Measurements from ENCODE around the gene CALU.

Gene CALU

DNA sequence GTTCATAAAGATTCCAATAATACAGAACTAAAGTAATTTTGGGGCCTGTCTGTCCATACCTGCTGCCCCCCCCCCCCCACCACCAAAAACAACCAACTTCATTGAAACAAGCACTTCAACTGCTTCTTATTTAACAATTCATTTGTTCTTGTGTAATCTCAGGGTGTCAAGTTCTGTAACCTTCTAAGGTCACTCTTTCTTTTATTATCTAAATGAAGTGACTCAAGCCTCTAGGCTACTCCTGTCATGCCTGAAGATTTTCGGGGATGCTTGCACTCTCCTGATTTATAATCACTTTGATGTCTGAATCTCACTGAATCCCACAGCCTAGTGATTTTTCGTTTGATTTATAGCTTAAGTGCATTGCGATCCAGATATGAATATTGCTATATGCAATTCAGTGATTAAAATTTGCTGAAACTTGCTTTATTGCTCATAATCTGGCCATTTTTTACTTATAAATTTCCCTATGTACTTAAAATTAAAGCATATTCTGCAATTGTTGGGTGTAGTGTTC lies 39.9 kb upstream of the CALU start:
- DNase-seq (ENCODE audit: low read depth in 2 of 2): no peak
- H3K4me3 ChIP-seq (replicated peaks in 1 of 2; ENCODE audit: low read depth in 2 of 2, low read length in 2 of 2): no peak overlapping the region
- TF ChIP-seq, protein P1, sequence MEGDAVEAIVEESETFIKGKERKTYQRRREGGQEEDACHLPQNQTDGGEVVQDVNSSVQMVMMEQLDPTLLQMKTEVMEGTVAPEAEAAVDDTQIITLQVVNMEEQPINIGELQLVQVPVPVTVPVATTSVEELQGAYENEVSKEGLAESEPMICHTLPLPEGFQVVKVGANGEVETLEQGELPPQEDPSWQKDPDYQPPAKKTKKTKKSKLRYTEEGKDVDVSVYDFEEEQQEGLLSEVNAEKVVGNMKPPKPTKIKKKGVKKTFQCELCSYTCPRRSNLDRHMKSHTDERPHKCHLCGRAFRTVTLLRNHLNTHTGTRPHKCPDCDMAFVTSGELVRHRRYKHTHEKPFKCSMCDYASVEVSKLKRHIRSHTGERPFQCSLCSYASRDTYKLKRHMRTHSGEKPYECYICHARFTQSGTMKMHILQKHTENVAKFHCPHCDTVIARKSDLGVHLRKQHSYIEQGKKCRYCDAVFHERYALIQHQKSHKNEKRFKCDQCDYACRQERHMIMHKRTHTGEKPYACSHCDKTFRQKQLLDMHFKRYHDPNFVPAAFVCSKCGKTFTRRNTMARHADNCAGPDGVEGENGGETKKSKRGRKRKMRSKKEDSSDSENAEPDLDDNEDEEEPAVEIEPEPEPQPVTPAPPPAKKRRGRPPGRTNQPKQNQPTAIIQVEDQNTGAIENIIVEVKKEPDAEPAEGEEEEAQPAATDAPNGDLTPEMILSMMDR (IDR thresholded peaks at IDR 0.05; ENCODE audit: low read depth, low read length): no peak

DNA sequence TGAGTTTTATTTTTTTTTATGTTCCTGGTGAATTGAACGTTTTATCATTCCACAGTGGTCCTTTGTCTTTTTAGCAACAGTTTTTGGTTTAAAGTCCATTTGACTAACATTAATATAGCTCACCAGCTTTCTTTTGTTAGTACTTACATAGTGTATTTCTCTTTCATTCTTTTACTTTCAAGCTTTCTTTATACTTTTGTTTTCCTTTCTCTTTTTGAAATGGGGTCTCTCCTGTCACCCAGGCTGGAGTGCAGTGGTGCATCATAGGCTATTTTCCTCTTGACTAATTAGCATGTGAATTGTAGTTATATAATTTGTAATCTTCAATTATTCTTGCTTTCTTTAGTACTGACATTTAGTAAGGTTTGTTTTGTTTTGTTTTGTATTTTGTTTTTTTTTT lies 39.3 kb upstream of the CALU start:
- no peak overlapping the region for H3K4me3 ChIP-seq (replicated peaks in 1 of 2; ENCODE audit: low read depth in 2 of 2, low read length in 2 of 2)
- no peak for DNase-seq (ENCODE audit: low read depth in 2 of 2)
- TF ChIP-seq, protein P1 (IDR thresholded peaks at IDR 0.05; ENCODE audit: low read depth, low read length): no peak

DNA sequence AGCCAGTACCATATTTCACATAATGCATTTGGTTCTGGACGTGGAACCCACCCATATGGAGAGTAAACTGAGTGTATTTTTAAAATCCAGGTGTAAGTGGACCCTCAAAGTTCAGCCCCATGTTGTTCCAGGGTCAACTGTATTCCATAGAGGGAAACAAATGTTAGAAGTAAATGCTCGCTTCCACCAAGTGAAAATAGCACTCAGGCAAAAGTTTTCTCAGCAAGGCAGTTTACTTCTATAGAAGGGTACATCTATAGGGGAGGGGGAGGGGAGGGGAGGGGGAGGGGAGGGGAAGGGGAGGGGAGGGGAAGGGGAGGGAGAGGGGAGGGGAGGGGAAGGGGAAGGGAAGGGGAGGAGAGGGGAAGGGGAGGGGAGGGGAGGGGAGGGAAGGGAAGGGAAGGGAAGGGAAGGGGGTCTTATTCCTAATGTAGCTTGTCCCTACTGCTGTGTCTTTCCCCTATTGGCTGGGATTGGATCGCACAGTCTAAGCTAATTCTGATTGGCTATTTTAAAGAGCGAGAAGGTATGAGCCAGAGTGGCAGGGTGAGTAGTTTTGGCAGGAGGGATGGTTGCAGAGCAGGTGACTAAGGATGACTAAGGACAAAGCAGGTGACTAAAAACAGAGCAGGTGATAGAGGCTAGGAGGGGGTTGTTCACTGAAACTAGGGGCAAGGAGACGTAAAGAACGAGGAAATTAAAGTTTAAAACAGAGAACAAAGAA lies 37.9 kb upstream of the CALU start:
- no peak for DNase-seq (ENCODE audit: low read depth in 2 of 2)
- no peak overlapping the region for H3K4me3 ChIP-seq (replicated peaks in 1 of 2; ENCODE audit: low read depth in 2 of 2, low read length in 2 of 2)
- TF ChIP-seq, protein P1 (IDR thresholded peaks at IDR 0.05; ENCODE audit: low read depth, low read length): no peak

DNA sequence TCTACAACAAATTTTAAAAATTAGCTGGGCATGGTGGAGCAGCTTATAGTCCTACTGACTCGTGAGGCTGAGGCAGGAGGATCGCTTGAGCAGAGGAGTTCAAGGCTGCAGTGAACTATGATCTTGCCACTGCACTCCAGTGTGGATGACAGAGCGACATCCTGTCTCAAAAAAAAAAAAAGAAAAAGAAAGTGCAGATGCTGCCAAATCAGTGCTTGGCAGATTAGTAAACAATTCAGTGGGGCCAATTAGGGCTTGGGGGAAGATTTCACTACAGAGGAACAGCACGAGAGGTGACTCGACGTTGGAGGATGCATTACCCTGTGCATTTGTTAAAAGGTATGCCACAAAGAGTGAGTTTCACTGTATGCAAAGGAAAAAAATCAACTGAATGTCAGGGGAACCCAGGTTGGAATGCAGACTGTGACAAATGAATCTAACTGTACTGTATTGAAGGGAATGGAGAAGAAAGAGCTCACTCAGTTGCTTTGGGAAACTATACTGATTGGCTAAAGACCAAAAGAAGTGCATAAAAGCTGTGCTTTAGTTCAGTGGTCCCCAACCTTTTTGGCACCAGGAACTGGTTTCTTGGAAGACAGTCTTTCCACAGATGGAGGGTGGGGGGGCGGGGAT lies 35.4 kb upstream of the CALU start:
- H3K4me3 ChIP-seq (replicated peaks in 1 of 2; ENCODE audit: low read depth in 2 of 2, low read length in 2 of 2): no peak overlapping the region
- TF ChIP-seq, protein P1 (IDR thresholded peaks at IDR 0.05; ENCODE audit: low read depth, low read length): no peak
- no peak for DNase-seq (ENCODE audit: low read depth in 2 of 2)

DNA sequence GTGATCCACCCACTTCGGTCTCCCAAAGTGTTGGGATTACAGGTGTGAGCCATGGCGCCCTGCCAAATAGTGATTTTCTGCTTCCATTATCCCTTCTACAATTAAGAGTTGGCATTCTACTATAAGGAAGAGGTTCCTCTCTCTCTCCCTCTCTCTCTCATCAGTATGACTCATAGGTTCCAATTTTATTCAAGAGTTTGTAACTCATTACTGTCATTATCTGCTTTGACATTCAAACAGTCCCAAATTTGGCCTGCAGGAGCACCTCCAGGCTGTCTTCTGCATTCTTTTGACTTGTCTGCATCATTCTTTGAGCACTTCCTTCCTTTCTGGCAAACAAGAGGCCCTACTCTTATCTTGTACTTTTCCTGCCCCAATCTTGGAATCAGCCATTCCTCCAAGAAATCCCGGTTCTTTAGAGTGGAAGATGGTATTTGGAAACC lies 33.2 kb upstream of the CALU start:
- DNase-seq (ENCODE audit: low read depth in 2 of 2): peak; percentile 41 to 81
- no peak overlapping the region for H3K4me3 ChIP-seq (replicated peaks in 1 of 2; ENCODE audit: low read depth in 2 of 2, low read length in 2 of 2)
- TF ChIP-seq, protein P1 (IDR thresholded peaks at IDR 0.05; ENCODE audit: low read depth, low read length): no peak

DNA sequence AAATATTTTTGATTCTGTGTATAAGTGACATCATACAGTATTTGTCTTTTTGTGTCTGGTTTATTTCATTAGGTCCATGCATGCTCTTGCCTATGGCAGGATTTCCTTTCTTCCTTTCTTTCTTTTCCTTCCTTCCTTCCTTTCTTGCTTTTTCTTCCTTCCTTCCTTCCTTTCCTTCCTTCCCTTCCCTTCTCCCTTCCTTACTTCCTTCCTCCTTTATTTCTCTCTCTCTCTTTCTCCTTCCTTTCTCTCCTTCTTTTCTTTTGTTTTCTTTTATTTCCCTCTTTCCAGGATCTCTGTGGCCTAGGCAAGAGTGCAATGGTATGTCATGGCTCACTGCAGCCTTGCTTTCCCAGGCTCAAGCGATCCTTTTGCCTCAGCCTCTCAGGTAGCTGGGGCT lies 31.4 kb upstream of the CALU start:
- no peak for DNase-seq (ENCODE audit: low read depth in 2 of 2)
- TF ChIP-seq, protein P1 (IDR thresholded peaks at IDR 0.05; ENCODE audit: low read depth, low read length): no peak
- no peak overlapping the region for H3K4me3 ChIP-seq (replicated peaks in 1 of 2; ENCODE audit: low read depth in 2 of 2, low read length in 2 of 2)
